GM12801 (cell line): ENCODE data around the gene TSC1.

Experiments
- TF ChIP-seq, protein P1 (sequence below): IDR thresholded peaks from one replicate; pipeline ENCODE4 v1.5.1; 2011; ENCODE audit warnings: control low read depth; ENCODE audit not compliant: insufficient read length; ENCODE audit errors: extremely low read depth

The TSC1 gene

GRCh38 chr9:132988244-132989013, 44.0 kb upstream of the TSC1 start:
- TF ChIP-seq, protein P1, sequence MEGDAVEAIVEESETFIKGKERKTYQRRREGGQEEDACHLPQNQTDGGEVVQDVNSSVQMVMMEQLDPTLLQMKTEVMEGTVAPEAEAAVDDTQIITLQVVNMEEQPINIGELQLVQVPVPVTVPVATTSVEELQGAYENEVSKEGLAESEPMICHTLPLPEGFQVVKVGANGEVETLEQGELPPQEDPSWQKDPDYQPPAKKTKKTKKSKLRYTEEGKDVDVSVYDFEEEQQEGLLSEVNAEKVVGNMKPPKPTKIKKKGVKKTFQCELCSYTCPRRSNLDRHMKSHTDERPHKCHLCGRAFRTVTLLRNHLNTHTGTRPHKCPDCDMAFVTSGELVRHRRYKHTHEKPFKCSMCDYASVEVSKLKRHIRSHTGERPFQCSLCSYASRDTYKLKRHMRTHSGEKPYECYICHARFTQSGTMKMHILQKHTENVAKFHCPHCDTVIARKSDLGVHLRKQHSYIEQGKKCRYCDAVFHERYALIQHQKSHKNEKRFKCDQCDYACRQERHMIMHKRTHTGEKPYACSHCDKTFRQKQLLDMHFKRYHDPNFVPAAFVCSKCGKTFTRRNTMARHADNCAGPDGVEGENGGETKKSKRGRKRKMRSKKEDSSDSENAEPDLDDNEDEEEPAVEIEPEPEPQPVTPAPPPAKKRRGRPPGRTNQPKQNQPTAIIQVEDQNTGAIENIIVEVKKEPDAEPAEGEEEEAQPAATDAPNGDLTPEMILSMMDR = no peak

DNA sequence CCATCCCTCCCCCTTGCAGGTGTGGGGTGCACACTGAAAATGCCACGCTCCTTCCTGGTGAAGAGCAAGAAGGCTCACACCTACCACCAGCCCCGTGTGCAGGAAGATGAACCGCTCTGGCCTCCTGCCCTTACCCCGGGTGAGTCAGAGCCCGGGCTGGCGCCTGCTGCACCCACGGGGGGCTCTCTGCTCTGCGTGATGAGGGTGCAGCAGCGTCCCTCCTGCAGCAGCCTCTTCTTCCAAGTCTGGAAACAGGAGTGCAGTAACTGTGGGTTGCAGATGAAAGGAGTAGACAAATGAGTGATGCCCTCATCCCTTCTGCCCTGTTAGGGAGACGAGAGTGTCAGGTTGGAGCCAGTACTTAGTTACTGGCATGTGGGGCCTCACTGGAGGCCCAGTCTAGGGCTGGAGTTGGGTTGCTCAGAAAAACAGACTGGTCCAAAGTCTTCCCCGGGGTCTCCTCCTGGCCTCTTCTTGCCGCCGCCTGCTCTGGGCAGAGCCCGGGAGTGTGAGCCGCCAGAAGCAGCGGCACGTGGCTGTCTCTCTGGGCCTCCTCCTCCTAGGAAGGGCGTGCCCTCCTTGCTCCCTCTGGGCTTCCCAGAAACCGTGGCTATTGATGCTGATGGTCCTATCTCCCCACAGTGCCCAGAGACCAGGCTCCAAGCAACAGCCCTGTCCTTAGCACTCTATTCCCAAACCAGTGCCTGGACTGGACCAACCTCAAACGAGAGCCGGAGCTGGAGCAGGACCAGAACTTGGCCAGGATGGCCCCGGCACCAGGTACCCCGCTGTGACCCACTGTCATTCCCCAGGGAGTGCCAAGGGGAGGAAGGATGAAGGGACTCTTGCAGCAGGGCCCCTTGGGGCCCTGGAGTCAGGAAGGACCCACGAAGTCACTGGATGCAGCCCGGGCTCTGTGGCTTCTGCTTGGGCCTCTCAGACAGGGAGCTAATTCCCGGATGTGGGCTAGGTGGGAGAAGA, 42.5 kb upstream of the TSC1 start:
- TF ChIP-seq, protein P1 = no peak

GRCh38 chr9:132986114-132986513, 41.7 kb upstream of the TSC1 start:
- TF ChIP-seq, protein P1 = no peak

DNA sequence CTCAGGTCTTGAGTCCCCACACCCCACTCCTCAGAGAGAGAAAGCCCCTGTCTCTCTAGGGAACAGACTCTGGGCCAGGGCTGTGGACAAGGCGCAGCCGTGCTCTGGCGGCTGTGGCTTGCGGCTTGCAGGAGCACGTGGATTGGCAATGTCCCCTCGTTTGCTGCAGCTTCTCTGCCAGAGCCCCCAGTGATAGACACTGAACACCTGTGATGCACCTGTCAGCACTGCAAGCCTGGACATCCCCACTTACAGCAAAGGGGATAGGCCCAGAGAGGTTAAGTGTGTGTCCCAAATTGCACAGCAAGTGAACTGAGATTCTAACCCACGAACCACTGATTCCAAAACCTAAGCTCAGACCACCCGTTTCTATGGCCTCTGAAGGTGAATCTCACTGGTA, 41.1 kb upstream of the TSC1 start:
- TF ChIP-seq, protein P1 = no peak

- TF ChIP-seq, protein P1 = no peak
Measured at GRCh38 chr9:132985071-132985350, 40.6 kb upstream of the TSC1 start.

DNA sequence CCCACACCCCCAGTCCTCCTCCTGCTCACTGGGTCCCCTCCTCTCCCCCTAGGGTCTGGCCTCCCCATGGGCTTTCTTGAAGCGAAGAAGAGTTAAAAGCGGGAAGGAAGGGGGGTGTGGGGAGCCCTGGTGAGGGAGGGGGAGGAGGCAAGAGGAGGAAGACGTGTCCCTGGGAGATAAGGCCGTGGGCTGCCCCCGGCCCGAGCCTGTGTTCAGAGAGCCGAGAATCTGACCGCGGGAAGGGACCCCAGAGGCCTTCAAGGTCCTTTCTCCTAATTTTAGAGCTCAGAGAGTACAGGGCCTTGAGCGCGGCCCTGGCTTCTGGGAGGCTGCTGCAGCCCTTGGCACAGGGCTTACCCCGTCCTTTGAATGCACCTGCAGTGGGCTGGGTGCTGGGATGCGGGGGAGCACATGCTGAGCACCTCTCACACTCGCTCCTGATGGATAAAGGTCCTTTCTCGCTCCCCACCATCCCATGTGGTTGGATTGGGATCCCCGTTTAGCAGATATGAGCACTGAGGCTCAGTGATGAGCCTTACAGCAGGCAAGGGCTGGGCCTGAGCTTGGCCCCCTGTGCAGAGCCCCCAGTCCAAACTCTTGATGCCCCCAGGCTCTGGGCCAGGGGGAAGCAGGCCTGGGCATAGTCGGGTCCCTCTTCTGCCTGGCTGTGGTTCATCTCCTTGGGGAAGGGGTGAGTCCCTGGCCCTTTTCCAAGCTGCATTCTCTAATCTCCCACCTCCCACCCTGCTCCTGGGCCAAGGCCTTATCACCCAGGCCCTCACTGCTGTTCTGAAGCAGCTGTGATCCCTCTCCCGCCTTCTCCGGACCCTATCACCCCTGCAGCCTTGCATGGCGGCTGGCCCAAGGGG, 40.0 kb upstream of the TSC1 start:
- TF ChIP-seq, protein P1 = no peak
